A549 (cell line): ENCODE data around the gene PEX7.

Experiments used
- BHLHE40 ChIP-seq: IDR thresholded peaks from 2 replicates; pipeline ENCODE4 v1.6.1; 2012; ENCODE audit warnings: low read depth, low read length, inconsistent platforms
- CEBPB ChIP-seq, 2 experiments: fragments of >200 bp in 1 of 2; sonication (Bioruptor Twin) in 1 of 2; formaldehyde crosslinking in 1 of 2; IDR thresholded peaks; 2 replicates each; pipeline ENCODE4 v1.6.1; 2012 to 2016
- KDM5A ChIP-seq: fragments of 200-600 bp; sonication (generic); IDR thresholded peaks from 2 replicates; pipeline ENCODE4 v1.6.1; 2016; ENCODE audit warnings: antibody characterized with exemption, mild to moderate bottlenecking
- MAFK ChIP-seq: fragments of 450-650 bp; IDR thresholded peaks from 2 replicates; pipeline ENCODE4 v1.6.1; 2014; ENCODE audit not compliant: partially characterized antibody
- POLR2A ChIP-seq: IDR thresholded peaks from 2 replicates; pipeline ENCODE4 v1.6.1; 2012; ENCODE audit warnings: mild to moderate bottlenecking, low read length
- USF2 ChIP-seq: fragments of 450-650 bp; IDR thresholded peaks from 2 replicates; pipeline ENCODE4 v1.6.1; 2014; ENCODE audit warnings: antibody characterized with exemption
- ZNF302 ChIP-seq: fragments of 250-450 bp; sonication (Bioruptor Pico); IDR thresholded peaks from 2 replicates; pipeline ENCODE4 v1.9.0; 2021; ENCODE audit warnings: inconsistent platforms, mild to moderate bottlenecking, moderate library complexity
- TF ChIP-seq, protein P1 (sequence below): fragments of >200 bp; sonication (Bioruptor Twin); formaldehyde crosslinking; IDR thresholded peaks from 3 replicates; pipeline ENCODE4 v1.5.1; 2016

- TF ChIP-seq USF2: no peak
- no peak for TF ChIP-seq CEBPB (IDR thresholded peaks at IDR 0.05)
- TF ChIP-seq, protein P1, sequence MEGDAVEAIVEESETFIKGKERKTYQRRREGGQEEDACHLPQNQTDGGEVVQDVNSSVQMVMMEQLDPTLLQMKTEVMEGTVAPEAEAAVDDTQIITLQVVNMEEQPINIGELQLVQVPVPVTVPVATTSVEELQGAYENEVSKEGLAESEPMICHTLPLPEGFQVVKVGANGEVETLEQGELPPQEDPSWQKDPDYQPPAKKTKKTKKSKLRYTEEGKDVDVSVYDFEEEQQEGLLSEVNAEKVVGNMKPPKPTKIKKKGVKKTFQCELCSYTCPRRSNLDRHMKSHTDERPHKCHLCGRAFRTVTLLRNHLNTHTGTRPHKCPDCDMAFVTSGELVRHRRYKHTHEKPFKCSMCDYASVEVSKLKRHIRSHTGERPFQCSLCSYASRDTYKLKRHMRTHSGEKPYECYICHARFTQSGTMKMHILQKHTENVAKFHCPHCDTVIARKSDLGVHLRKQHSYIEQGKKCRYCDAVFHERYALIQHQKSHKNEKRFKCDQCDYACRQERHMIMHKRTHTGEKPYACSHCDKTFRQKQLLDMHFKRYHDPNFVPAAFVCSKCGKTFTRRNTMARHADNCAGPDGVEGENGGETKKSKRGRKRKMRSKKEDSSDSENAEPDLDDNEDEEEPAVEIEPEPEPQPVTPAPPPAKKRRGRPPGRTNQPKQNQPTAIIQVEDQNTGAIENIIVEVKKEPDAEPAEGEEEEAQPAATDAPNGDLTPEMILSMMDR: no peak
- TF ChIP-seq ZNF302: no peak
- no peak for TF ChIP-seq MAFK
- no peak for TF ChIP-seq POLR2A
- TF ChIP-seq BHLHE40: no peak
- TF ChIP-seq KDM5A: no peak
These were observed 101.7 kb downstream of the PEX7 start for GRCh38 chr6:136923954-136924673.
